Measurements from ENCODE around the gene PNLIPRP3.

Gene PNLIPRP3

DNA sequence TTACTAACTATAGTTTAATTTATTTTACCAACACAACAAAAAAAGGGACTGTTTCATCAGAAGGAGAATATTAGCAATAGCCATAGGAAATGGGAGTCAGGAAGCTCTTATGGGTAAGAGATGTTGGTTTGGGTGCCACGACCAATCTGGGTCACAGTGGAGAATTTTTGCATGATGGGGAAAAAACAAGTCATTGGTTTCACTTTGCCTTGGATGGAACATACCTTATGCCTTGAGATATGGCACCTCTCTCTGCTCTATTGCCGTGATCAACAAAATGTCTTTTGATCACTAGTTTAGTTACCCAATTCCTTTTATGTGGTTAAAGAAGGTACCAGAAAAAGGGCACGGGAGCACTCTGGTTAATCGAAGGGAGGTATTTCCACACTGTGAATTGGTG, 48.2 kb downstream of the PNLIPRP3 start:
- H3K27ac ChIP-seq: no peak overlapping the region
- H3K36me3 ChIP-seq: no peaks in the 10 kb centered on the region
- TF ChIP-seq, protein P1, sequence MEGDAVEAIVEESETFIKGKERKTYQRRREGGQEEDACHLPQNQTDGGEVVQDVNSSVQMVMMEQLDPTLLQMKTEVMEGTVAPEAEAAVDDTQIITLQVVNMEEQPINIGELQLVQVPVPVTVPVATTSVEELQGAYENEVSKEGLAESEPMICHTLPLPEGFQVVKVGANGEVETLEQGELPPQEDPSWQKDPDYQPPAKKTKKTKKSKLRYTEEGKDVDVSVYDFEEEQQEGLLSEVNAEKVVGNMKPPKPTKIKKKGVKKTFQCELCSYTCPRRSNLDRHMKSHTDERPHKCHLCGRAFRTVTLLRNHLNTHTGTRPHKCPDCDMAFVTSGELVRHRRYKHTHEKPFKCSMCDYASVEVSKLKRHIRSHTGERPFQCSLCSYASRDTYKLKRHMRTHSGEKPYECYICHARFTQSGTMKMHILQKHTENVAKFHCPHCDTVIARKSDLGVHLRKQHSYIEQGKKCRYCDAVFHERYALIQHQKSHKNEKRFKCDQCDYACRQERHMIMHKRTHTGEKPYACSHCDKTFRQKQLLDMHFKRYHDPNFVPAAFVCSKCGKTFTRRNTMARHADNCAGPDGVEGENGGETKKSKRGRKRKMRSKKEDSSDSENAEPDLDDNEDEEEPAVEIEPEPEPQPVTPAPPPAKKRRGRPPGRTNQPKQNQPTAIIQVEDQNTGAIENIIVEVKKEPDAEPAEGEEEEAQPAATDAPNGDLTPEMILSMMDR (IDR thresholded peaks at IDR 0.05; ENCODE audit: low read depth, low read length): no peak
- DNase-seq: no peak
- no peak overlapping the region for H3K4me3 ChIP-seq (ENCODE audit: low read depth, low read length)
- H3K9me3 ChIP-seq (ENCODE audit: severe bottlenecking): no peaks in the 10 kb centered on the region
- no peaks in the 10 kb centered on the region for H3K27me3 ChIP-seq (ENCODE audit: insufficient read depth, low read depth, severe bottlenecking)

DNA sequence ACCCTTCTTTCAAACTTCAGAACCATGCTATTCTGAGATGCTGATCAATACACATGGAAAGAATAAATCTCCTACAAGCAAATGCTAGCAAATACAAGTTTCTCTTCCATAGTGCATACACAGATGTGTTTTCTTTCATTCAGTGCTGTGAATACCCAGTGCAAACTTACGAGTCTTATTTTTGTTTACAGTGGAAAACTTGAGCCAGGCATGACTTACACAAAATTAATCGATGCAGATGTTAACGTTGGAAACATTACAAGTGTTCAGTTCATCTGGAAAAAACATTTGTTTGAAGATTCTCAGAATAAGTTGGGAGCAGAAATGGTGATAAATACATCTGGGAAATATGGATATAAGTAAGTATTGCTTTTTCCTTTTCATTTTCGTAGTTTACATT, 48.8 kb downstream of the PNLIPRP3 start:
- Histone ChIP-seq H3K27me3 (ENCODE audit: insufficient read depth, low read depth, severe bottlenecking) (no peaks in the 10 kb centered on the region), H3K4me3 (ENCODE audit: low read depth, low read length) (no peak overlapping the region), H3K9me3 (ENCODE audit: severe bottlenecking) (no peaks in the 10 kb centered on the region), H3K36me3 (no peaks in the 10 kb centered on the region), H3K27ac (no peak overlapping the region)
- DNase-seq: no peak
- TF ChIP-seq, protein P1 (IDR thresholded peaks at IDR 0.05; ENCODE audit: low read depth, low read length): no peak

- no peak for DNase-seq
- no peak overlapping the region for H3K27ac ChIP-seq
Measured at GRCh38 chr10:116477986-116478664, 50.5 kb downstream of the PNLIPRP3 start.

DNA sequence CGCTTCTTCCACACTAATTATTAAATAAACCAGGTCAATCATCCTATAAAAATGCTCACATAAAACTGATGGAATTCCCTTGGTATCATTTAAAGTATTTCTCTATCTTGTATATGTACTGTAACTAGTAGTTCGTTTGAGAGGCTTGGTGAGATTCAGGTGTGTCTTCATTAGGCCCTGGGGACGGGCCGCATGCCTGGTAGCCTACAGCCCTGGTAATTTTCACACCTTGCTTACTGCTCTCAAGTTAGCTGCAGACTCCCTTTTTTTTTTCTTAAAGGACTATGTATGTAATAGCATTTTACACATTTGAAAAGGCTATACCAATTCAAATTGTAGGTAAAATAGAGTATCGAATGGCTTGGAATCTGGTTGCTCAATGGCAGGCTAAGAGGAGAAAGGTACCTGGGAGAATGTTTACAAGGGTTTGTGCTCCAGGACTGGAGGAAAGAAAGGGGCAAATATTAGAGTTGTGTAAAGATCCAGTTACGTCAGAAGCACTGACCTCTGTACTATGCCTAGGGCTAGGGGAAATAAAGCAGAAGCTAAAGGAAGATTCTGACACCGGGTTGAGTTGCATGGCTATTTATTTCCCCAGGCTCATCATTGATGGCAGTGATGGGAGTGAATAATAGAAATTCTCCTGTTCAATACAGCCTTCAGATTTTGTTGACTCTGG, 59.3 kb downstream of the PNLIPRP3 start:
- Histone ChIP-seq H3K27ac (no peak overlapping the region), H3K36me3 (no peaks in the 10 kb centered on the region), H3K4me3 (ENCODE audit: low read depth, low read length) (no peak overlapping the region), H3K9me3 (ENCODE audit: severe bottlenecking) (no peaks in the 10 kb centered on the region), H3K27me3 (ENCODE audit: insufficient read depth, low read depth, severe bottlenecking) (no peaks in the 10 kb centered on the region)
- TF ChIP-seq, protein P1 (IDR thresholded peaks at IDR 0.05; ENCODE audit: low read depth, low read length): no peak
- no peak for DNase-seq

More at GRCh38 chr10:116477986-116478664, 50.5 kb downstream of the PNLIPRP3 start:
- H3K27me3 ChIP-seq (ENCODE audit: insufficient read depth, low read depth, severe bottlenecking): no peaks in the 10 kb centered on the region
- TF ChIP-seq, protein P1 (IDR thresholded peaks at IDR 0.05; ENCODE audit: low read depth, low read length): no peak
- no peaks in the 10 kb centered on the region for H3K36me3 ChIP-seq
- no peaks in the 10 kb centered on the region for H3K9me3 ChIP-seq (ENCODE audit: severe bottlenecking)
- no peak overlapping the region for H3K4me3 ChIP-seq (ENCODE audit: low read depth, low read length)

DNA sequence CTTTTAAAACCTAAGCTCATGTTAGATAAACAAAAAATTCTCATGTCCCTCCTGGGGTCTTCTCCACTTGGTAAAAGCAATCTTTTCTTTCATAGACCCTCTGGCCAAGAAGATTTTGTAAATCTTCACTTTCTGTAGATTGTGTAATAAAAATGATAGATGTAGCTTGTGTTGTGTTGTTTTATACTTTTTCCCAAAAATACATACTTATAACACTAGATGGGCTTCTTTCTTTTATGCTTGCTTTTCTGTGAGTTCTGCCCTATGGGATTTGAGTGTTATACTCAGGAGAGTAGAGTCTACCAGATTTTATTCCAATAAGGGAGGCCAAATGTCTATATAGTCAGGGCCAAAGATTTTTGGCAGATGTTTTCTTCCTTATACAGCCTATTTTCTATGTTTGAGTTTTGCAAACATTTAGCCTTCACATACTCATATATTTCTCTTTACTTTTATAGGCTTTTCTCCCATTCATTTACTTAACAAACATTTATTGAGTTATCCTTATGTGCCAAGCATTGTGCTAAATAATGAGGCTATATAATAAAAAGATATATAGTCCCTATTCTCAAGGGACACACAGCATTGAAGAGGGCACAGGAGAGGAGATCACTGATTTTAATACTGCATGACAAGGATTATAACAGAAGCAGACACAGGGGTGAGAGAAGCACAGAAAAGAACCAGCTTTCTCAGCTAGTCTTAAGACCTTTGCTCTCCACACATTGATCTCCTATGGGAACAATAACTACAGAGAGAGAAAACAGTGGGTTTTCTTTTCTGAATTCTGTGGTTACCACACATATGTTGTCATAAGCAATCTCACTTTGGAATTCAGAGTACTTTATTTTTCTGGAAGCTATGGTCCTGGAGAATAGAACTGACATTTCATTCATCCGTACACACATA, 60.1 kb downstream of the PNLIPRP3 start:
- no peak for DNase-seq
- no peaks in the 10 kb centered on the region for H3K27me3 ChIP-seq (ENCODE audit: insufficient read depth, low read depth, severe bottlenecking)

More for the DNA sequence above, 60.1 kb downstream of the PNLIPRP3 start:
- Histone ChIP-seq H3K27ac (no peak overlapping the region), H3K9me3 (ENCODE audit: severe bottlenecking) (no peaks in the 10 kb centered on the region), H3K4me3 (ENCODE audit: low read depth, low read length) (no peak overlapping the region), H3K36me3 (no peaks in the 10 kb centered on the region)
- TF ChIP-seq, protein P1 (IDR thresholded peaks at IDR 0.05; ENCODE audit: low read depth, low read length): no peak

Measured in WERI-Rb-1 (cell line).